Hepatocyte (in vitro differentiated cells): Measurements from ENCODE around the gene FAF2. TPM values are rescaled to one million over a fixed set of nuclear protein-coding genes. Genes with fewer than 3 reads are reported as not detected.

ENCODE experiments used
- DNase-seq: peaks from one replicate; pipeline ENCODE4 v3.0.0-alpha.2; 2016; ENCODE audit warnings: low spot score
- H2AFZ ChIP-seq: fragments of 200-600 bp; sonication (generic); 2 replicates; pipeline ENCODE4 v1.6.0; 2016; ENCODE audit warnings: antibody characterized with exemption, mild to moderate bottlenecking
- H3K27ac ChIP-seq: fragments of 200-600 bp; sonication (generic); 2 replicates; pipeline ENCODE4 v1.5.1; 2016; ENCODE audit warnings: mild to moderate bottlenecking
- H3K27me3 ChIP-seq: fragments of 200-600 bp; sonication (generic); 2 replicates; pipeline ENCODE4 v1.6.1; 2016
- H3K36me3 ChIP-seq: fragments of 200-600 bp; sonication (generic); replicated peaks from 2 replicates; pipeline ENCODE4 v1.5.1; 2016; ENCODE audit warnings: low read depth; ENCODE audit not compliant: insufficient read depth
- H3K4me1 ChIP-seq: fragments of 200-600 bp; sonication (generic); 2 replicates; pipeline ENCODE4 v1.5.1; 2016; ENCODE audit warnings: mild to moderate bottlenecking, moderate library complexity; ENCODE audit not compliant: insufficient read depth
- H3K4me2 ChIP-seq: fragments of 200-600 bp; sonication (generic); 2 replicates; pipeline ENCODE4 v1.6.0; 2016
- H3K4me3 ChIP-seq: fragments of 200-600 bp; sonication (generic); 2 replicates; pipeline ENCODE4 v1.5.1; 2016; ENCODE audit warnings: mild to moderate bottlenecking
- H3K79me2 ChIP-seq: fragments of 200-600 bp; sonication (generic); 2 replicates; pipeline ENCODE4 v1.6.0; 2017; ENCODE audit warnings: mild to moderate bottlenecking
- H3K9me2 ChIP-seq: fragments of 200-600 bp; sonication (generic); replicated peaks from 2 replicates; pipeline ENCODE4 v1.6.0; 2017; ENCODE audit warnings: mild to moderate bottlenecking; ENCODE audit not compliant: insufficient read depth
- H3K9me3 ChIP-seq: fragments of 200-600 bp; sonication (generic); 2 replicates; pipeline ENCODE4 v1.5.1; 2016; ENCODE audit warnings: low read depth, mild to moderate bottlenecking
- H4K20me1 ChIP-seq: fragments of 200-600 bp; sonication (generic); 2 replicates; pipeline ENCODE4 v1.6.0; 2016; ENCODE audit warnings: mild to moderate bottlenecking; ENCODE audit not compliant: insufficient read depth, poor library complexity, severe bottlenecking
- EZH2 ChIP-seq: fragments of 200-600 bp; sonication (generic); IDR thresholded peaks from 2 replicates; pipeline ENCODE4 v1.6.1; 2016; ENCODE audit warnings: antibody characterized with exemption, mild to moderate bottlenecking, borderline replicate concordance
- EZH2phosphoT487 ChIP-seq: fragments of 200-600 bp; sonication (generic); IDR thresholded peaks from one replicate; pipeline ENCODE4 v1.6.1; 2018; ENCODE audit warnings: antibody characterized with exemption, mild to moderate bottlenecking, low read depth, moderate library complexity; ENCODE audit not compliant: unreplicated experiment, severe bottlenecking
- WGBS: methylation state at CpG from one replicate; pipeline ENCODE4 v1.1.6; 2016; ENCODE audit warnings: low lambda C conversion rate; ENCODE audit errors: missing lambda C conversion rate; 5-methylcytosine and 5-hydroxymethylcytosine counted together
- polyA plus RNA-seq: library from polyadenylated mRNA; unstranded; fragments of >200 nt; fragmentation: Nextera tagmentation; extraction: Ambion mirVana; gene quantifications from 2 replicates; pipeline ENCODE4 v1.2.1, GENCODE V29; 2016
- total RNA-seq: library from RNA; depleted of rRNA; stranded (reverse); fragments of >200 nt; gene quantifications from 2 replicates; pipeline ENCODE4 v1.2.3, GENCODE V29; 2014
- TF ChIP-seq, protein P1 (sequence below): fragments of 200-600 bp; sonication (generic); IDR thresholded peaks from 2 replicates; pipeline ENCODE4 v1.5.1; 2016; ENCODE audit warnings: antibody characterized with exemption, mild to moderate bottlenecking; ENCODE audit not compliant: poor library complexity

FAF2 gene
- total and polyA plus RNA-seq, 2 experiments from 2014 or later, result 47.3 to 63.1 TPM

DNA sequence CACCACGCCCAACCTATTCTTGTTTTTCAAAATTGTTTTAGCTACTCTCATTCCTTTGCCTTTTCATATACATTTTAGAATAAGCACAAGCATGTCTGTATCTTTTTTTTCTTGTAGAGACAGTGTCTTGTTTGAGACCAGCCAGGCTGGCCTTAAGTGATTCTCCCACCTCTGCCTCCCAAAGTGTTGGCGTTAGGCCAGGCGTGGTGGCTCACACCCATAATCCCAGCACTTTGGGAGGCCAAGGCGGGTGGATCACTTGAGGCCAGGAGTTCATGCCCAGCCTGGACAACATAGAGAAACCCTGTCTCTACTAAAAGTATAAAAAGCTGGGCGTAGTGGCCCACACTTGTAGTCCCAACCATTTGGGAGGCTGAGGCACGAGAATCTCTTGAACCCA is 76.0 kb downstream of the FAF2 start:
- Histone ChIP-seq H2AFZ (no peak overlapping the region), H3K36me3 (no peaks in the 10 kb centered on the region), H3K9me3 (no peaks in the 10 kb centered on the region), H4K20me1 (no peaks in the 10 kb centered on the region), H3K4me1 (no peaks in the 10 kb centered on the region), H3K27me3 (no peaks in the 10 kb centered on the region), H3K4me2 (no peak overlapping the region), H3K4me3 (no peak overlapping the region), H3K27ac (no peak overlapping the region), H3K9me2 (no peaks in the 10 kb centered on the region), H3K79me2 (no peaks in the 10 kb centered on the region)
- 91% methylated on average over 6 of the region's 6 CpGs for WGBS
- DNase-seq, result no peak
- TF ChIP-seq, protein P1, sequence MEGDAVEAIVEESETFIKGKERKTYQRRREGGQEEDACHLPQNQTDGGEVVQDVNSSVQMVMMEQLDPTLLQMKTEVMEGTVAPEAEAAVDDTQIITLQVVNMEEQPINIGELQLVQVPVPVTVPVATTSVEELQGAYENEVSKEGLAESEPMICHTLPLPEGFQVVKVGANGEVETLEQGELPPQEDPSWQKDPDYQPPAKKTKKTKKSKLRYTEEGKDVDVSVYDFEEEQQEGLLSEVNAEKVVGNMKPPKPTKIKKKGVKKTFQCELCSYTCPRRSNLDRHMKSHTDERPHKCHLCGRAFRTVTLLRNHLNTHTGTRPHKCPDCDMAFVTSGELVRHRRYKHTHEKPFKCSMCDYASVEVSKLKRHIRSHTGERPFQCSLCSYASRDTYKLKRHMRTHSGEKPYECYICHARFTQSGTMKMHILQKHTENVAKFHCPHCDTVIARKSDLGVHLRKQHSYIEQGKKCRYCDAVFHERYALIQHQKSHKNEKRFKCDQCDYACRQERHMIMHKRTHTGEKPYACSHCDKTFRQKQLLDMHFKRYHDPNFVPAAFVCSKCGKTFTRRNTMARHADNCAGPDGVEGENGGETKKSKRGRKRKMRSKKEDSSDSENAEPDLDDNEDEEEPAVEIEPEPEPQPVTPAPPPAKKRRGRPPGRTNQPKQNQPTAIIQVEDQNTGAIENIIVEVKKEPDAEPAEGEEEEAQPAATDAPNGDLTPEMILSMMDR, result no peak
- TF ChIP-seq EZH2 (no peak), EZH2phosphoT487 (no peak)

DNA sequence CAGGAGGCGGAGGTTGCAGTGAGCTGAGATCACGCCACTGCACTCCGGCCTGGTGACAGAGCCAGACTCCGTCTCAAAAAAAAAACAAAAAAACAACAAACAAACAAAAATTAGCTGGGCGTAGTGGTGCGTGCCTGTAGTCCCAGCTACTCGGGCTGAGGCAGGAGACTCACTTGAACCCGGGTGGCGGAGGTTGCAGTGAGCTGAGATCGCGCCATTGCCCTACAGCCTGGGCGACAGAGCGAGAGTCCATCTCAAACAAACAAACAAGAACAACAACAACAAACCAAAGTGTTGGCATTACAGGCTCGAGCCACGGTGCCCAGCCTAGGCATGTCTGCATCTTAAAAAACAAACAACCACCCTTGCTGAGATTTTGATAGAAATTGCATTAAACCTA is 76.8 kb downstream of the FAF2 start:
- Histone ChIP-seq H3K4me2 (no peak overlapping the region), H2AFZ (no peak overlapping the region), H3K4me1 (no peaks in the 10 kb centered on the region), H3K36me3 (no peaks in the 10 kb centered on the region), H4K20me1 (no peaks in the 10 kb centered on the region), H3K27ac (no peak overlapping the region), H3K79me2 (no peaks in the 10 kb centered on the region), H3K9me3 (no peaks in the 10 kb centered on the region), H3K4me3 (no peak overlapping the region), H3K9me2 (no peaks in the 10 kb centered on the region), H3K27me3 (no peaks in the 10 kb centered on the region)
- WGBS, result 95% methylated on average over 15 of the region's 15 CpGs
- TF ChIP-seq EZH2phosphoT487 (no peak), EZH2 (no peak)
- TF ChIP-seq, protein P1, result no peak
- no peak for DNase-seq

DNA sequence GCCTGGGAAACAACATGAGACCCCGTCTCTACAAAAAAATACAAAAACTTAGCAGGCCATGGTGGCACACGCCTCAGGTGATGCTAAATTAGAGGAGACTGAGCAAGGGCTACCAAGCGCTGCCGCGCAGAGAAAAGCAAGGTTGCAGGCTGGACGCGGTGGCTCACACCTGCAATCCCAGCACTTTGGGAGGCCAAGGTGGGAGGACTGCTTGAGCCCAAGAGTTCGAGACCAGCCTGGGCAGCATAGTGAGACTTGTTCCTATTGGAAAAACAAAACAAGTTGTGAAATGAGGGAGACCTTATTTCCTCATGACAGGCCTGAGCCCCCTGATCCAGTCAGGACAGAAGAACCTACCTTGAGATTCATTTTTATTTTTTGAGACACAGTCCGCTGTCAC is 77.5 kb downstream of the FAF2 start:
- no peaks in the 10 kb centered on the region for H3K27me3 ChIP-seq
- H3K9me2 ChIP-seq, result no peaks in the 10 kb centered on the region
- no peak overlapping the region for H3K4me2 ChIP-seq
- no peak for TF ChIP-seq EZH2phosphoT487
- no peak for TF ChIP-seq EZH2
- TF ChIP-seq, protein P1, result no peak
- no peak overlapping the region for H2AFZ ChIP-seq
- no peaks in the 10 kb centered on the region for H3K9me3 ChIP-seq
- H4K20me1 ChIP-seq, result no peaks in the 10 kb centered on the region
- H3K36me3 ChIP-seq, result no peaks in the 10 kb centered on the region
- 99% methylated on average over 9 of the region's 9 CpGs for WGBS
- H3K27ac ChIP-seq, result no peak overlapping the region
- no peak overlapping the region for H3K4me3 ChIP-seq
- DNase-seq, result no peak
- H3K4me1 ChIP-seq, result no peaks in the 10 kb centered on the region
- no peaks in the 10 kb centered on the region for H3K79me2 ChIP-seq

DNA sequence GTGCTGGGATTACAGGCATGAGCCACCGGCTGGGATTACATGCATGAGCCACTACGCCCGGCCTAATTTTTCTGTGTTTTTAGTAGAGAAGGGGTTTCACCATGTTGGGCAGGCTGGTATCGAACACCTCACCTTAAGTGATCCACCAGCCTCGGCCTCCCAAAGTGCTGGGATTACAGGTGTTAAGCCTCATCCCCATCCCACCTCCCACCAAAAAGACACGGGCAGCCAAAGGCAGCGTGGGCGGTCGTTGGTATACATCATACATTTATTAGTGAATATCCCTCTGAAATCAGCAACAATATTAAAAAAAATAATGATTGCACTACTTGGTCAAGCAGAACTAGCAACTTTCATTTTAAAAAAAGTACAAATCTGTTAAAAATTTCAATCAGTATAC is 78.3 kb downstream of the FAF2 start:
- Histone ChIP-seq H3K27ac (no peak overlapping the region), H2AFZ (no peak overlapping the region), H3K36me3 (no peaks in the 10 kb centered on the region), H3K9me3 (no peaks in the 10 kb centered on the region), H3K4me2 (no peak overlapping the region), H3K4me1 (peaks cover 4% of the 10 kb centered on the region), H3K9me2 (no peaks in the 10 kb centered on the region), H3K4me3 (no peak overlapping the region), H4K20me1 (peaks cover 4% of the 10 kb centered on the region), H3K27me3 (no peaks in the 10 kb centered on the region), H3K79me2 (peaks cover 2% of the 10 kb centered on the region)
- WGBS, result 93% methylated on average over 9 of the region's 9 CpGs
- DNase-seq, result no peak
- TF ChIP-seq EZH2phosphoT487, result no peak
- TF ChIP-seq, protein P1, result no peak
- no peak for TF ChIP-seq EZH2
